ENCODE data around the gene PUS1.

PUS1 gene

GRCh38 chr12:131941116-131941986, 12.3 kb downstream of the PUS1 start:
- Histone ChIP-seq H3K27ac (ENCODE audit: insufficient read depth in 1 of 2, low read depth in 1 of 2, low read length in 2 of 2, poor library complexity in 1 of 2, severe bottlenecking in 2 of 2) (no peak overlapping the region), H3K4me1 (ENCODE audit: control extremely low read depth in 1 of 4, control insufficient read depth in 4 of 4, insufficient read depth in 4 of 4, low read length in 3 of 4) (no peaks in the 10 kb centered on the region), H3K9me3 (ENCODE audit: control extremely low read depth in 1 of 5, control insufficient read depth in 4 of 5, insufficient read depth in 2 of 5, low read depth in 1 of 5, low read length in 4 of 5) (no peaks in the 10 kb centered on the region), H3K36me3 (ENCODE audit: control insufficient read depth in 4 of 4, insufficient read depth in 4 of 4, low read length in 3 of 4) (peaks cover 14 to 74% (median 45%) of the 10 kb centered on the region in 4 experiments), H3K4me3 (ENCODE audit: control insufficient read depth in 1 of 7, extremely low read depth in 1 of 7, insufficient read depth in 4 of 7, low read depth in 2 of 7, low read length in 6 of 7) (no peak overlapping the region), H3K27me3 (replicated peaks in 2 of 5; ENCODE audit: control insufficient read depth in 4 of 5, insufficient read depth in 5 of 5, low read length in 4 of 5) (no peaks in the 10 kb centered on the region)
- 97% methylated on average over 43 of the region's 46 CpGs for WGBS (ENCODE audit: insufficient coverage)
- POLR2A ChIA-PET: no interaction called here
- CTCF ChIA-PET: interaction anchor here (0.8 kb wide), 1 partner anchor 12 kb away, joined by 4 read pairs; no protein-coding TSS in a partner anchor
- no peak for DNase-seq

DNA sequence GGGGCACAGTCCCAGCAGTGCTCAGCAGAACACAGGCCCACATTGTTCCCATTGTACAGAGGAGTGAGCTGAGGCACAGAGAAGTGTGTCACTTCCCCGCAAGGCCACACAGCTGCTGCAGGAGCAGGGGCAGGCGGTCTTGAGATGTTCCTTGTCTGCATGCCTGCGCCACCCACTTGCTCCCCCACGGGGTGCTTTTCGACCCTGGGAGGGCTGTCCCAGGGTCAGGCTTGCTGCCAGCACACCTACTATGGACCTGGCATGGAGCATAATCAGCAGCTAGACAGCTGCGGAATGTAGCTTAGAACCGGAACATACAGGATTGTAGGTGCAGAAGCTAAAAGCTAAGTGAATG, 12.9 kb downstream of the PUS1 start:
- Histone ChIP-seq H3K27me3 (replicated peaks in 2 of 5; ENCODE audit: control insufficient read depth in 4 of 5, insufficient read depth in 5 of 5, low read length in 4 of 5) (no peaks in the 10 kb centered on the region), H3K36me3 (ENCODE audit: control insufficient read depth in 4 of 4, insufficient read depth in 4 of 4, low read length in 3 of 4) (peaks cover 14 to 69% (median 44%) of the 10 kb centered on the region in 4 experiments), H3K4me1 (ENCODE audit: control extremely low read depth in 1 of 4, control insufficient read depth in 4 of 4, insufficient read depth in 4 of 4, low read length in 3 of 4) (no peaks in the 10 kb centered on the region), H3K4me3 (ENCODE audit: control insufficient read depth in 1 of 7, extremely low read depth in 1 of 7, insufficient read depth in 4 of 7, low read depth in 2 of 7, low read length in 6 of 7) (no peak overlapping the region), H3K27ac (ENCODE audit: insufficient read depth in 1 of 2, low read depth in 1 of 2, low read length in 2 of 2, poor library complexity in 1 of 2, severe bottlenecking in 2 of 2) (no peak overlapping the region), H3K9me3 (ENCODE audit: control extremely low read depth in 1 of 5, control insufficient read depth in 4 of 5, insufficient read depth in 2 of 5, low read depth in 1 of 5, low read length in 4 of 5) (no peaks in the 10 kb centered on the region)
- no peak for DNase-seq
- POLR2A ChIA-PET: no interaction called here
- WGBS (ENCODE audit: insufficient coverage): 96% methylated on average over 7 of the region's 7 CpGs
- CTCF ChIA-PET: interaction anchor here (0.8 kb wide), 1 partner anchor 12 kb away, joined by 4 read pairs; no protein-coding TSS in a partner anchor

GRCh38 chr12:131942671-131943070, 13.6 kb downstream of the PUS1 start:
- peaks cover 14 to 68% (median 43%) of the 10 kb centered on the region in 4 experiments for H3K36me3 ChIP-seq (ENCODE audit: control insufficient read depth in 4 of 4, insufficient read depth in 4 of 4, low read length in 3 of 4)
- no peaks in the 10 kb centered on the region for H3K27me3 ChIP-seq (replicated peaks in 2 of 5; ENCODE audit: control insufficient read depth in 4 of 5, insufficient read depth in 5 of 5, low read length in 4 of 5)
- H3K27ac ChIP-seq (ENCODE audit: insufficient read depth in 1 of 2, low read depth in 1 of 2, low read length in 2 of 2, poor library complexity in 1 of 2, severe bottlenecking in 2 of 2): no peak overlapping the region
- H3K4me1 ChIP-seq (ENCODE audit: control extremely low read depth in 1 of 4, control insufficient read depth in 4 of 4, insufficient read depth in 4 of 4, low read length in 3 of 4): peaks cover under 1 to 7% (median 4%) of the 10 kb centered on the region in 4 experiments
- H3K9me3 ChIP-seq (ENCODE audit: control extremely low read depth in 1 of 5, control insufficient read depth in 4 of 5, insufficient read depth in 2 of 5, low read depth in 1 of 5, low read length in 4 of 5): no peaks in the 10 kb centered on the region
- POLR2A ChIA-PET: no interaction called here
- no peak for DNase-seq
- no peak overlapping the region for H3K4me3 ChIP-seq (ENCODE audit: control insufficient read depth in 1 of 7, extremely low read depth in 1 of 7, insufficient read depth in 4 of 7, low read depth in 2 of 7, low read length in 6 of 7)
- WGBS (ENCODE audit: insufficient coverage): 97% methylated on average over 8 of the region's 12 CpGs
- CTCF ChIA-PET: interaction anchor here (0.8 kb wide), 1 partner anchor 13 kb away, joined by 4 read pairs; no protein-coding TSS in a partner anchor

DNA sequence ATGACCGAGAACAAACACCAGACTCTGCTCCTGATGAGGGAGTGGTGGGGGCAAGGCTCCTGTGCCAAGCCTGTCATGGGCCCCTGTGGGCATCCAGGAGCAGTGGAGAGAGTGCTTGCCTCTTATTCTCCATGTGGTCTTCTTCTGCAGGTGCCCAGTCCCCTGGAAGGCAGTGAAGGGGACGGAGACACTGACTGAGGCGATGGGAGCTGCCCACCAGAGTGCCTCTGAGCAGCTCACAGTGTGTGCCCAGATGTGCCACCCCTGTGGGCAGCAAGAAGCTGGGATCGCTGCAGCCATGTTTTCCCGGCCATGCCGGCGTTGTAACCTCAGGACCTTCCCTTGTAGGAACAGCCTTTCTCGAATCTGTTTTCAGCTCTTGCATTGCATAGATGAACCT, 14.3 kb downstream of the PUS1 start:
- POLR2A ChIA-PET: no interaction called here
- CTCF ChIA-PET: interaction anchor here (0.6 kb wide), 1 partner anchor 8 kb away, joined by 3 read pairs; no protein-coding TSS in a partner anchor
- no peak for DNase-seq
- H3K27me3 ChIP-seq (replicated peaks in 2 of 5; ENCODE audit: control insufficient read depth in 4 of 5, insufficient read depth in 5 of 5, low read length in 4 of 5): no peaks in the 10 kb centered on the region
- no peaks in the 10 kb centered on the region for H3K9me3 ChIP-seq (ENCODE audit: control extremely low read depth in 1 of 5, control insufficient read depth in 4 of 5, insufficient read depth in 2 of 5, low read depth in 1 of 5, low read length in 4 of 5)
- H3K4me3 ChIP-seq (ENCODE audit: control insufficient read depth in 1 of 7, extremely low read depth in 1 of 7, insufficient read depth in 4 of 7, low read depth in 2 of 7, low read length in 6 of 7): no peak overlapping the region
- peaks cover 3 to 12% (median 10%) of the 10 kb centered on the region in 4 experiments for H3K4me1 ChIP-seq (ENCODE audit: control extremely low read depth in 1 of 4, control insufficient read depth in 4 of 4, insufficient read depth in 4 of 4, low read length in 3 of 4)
- H3K27ac ChIP-seq (ENCODE audit: insufficient read depth in 1 of 2, low read depth in 1 of 2, low read length in 2 of 2, poor library complexity in 1 of 2, severe bottlenecking in 2 of 2): no peak overlapping the region
- peaks cover 14 to 61% (median 41%) of the 10 kb centered on the region in 4 experiments for H3K36me3 ChIP-seq (ENCODE audit: control insufficient read depth in 4 of 4, insufficient read depth in 4 of 4, low read length in 3 of 4)
- 98% methylated on average over 6 of the region's 8 CpGs for WGBS (ENCODE audit: insufficient coverage)

GRCh38 chr12:131943876-131944275, 14.8 kb downstream of the PUS1 start:
- no peak for DNase-seq
- Histone ChIP-seq H3K4me3 (ENCODE audit: control insufficient read depth in 1 of 7, extremely low read depth in 1 of 7, insufficient read depth in 4 of 7, low read depth in 2 of 7, low read length in 6 of 7) (no peak overlapping the region), H3K27me3 (replicated peaks in 2 of 5; ENCODE audit: control insufficient read depth in 4 of 5, insufficient read depth in 5 of 5, low read length in 4 of 5) (no peaks in the 10 kb centered on the region), H3K27ac (ENCODE audit: insufficient read depth in 1 of 2, low read depth in 1 of 2, low read length in 2 of 2, poor library complexity in 1 of 2, severe bottlenecking in 2 of 2) (no peak overlapping the region), H3K9me3 (ENCODE audit: control extremely low read depth in 1 of 5, control insufficient read depth in 4 of 5, insufficient read depth in 2 of 5, low read depth in 1 of 5, low read length in 4 of 5) (no peaks in the 10 kb centered on the region), H3K4me1 (ENCODE audit: control extremely low read depth in 1 of 4, control insufficient read depth in 4 of 4, insufficient read depth in 4 of 4, low read length in 3 of 4) (peaks cover 3 to 17% (median 15%) of the 10 kb centered on the region in 4 experiments), H3K36me3 (ENCODE audit: control insufficient read depth in 4 of 4, insufficient read depth in 4 of 4, low read length in 3 of 4) (peaks cover 14 to 58% (median 40%) of the 10 kb centered on the region in 4 experiments)
- ChIA-PET POLR2A (no interaction called here), CTCF (interaction anchor here (0.6 kb wide), 1 partner anchor 8 kb away, joined by 3 read pairs; no protein-coding TSS in a partner anchor)
- 100% methylated on average over 8 of the region's 10 CpGs for WGBS (ENCODE audit: insufficient coverage)

- H3K9me3 ChIP-seq (ENCODE audit: control extremely low read depth in 1 of 5, control insufficient read depth in 4 of 5, insufficient read depth in 2 of 5, low read depth in 1 of 5, low read length in 4 of 5): no peaks in the 10 kb centered on the region
- H3K4me1 ChIP-seq (ENCODE audit: control extremely low read depth in 1 of 4, control insufficient read depth in 4 of 4, insufficient read depth in 4 of 4, low read length in 3 of 4): peaks cover 3 to 22% (median 21%) of the 10 kb centered on the region in 4 experiments
- no peak overlapping the region for H3K27ac ChIP-seq (ENCODE audit: insufficient read depth in 1 of 2, low read depth in 1 of 2, low read length in 2 of 2, poor library complexity in 1 of 2, severe bottlenecking in 2 of 2)
- no peak overlapping the region for H3K4me3 ChIP-seq (ENCODE audit: control insufficient read depth in 1 of 7, extremely low read depth in 1 of 7, insufficient read depth in 4 of 7, low read depth in 2 of 7, low read length in 6 of 7)
- POLR2A ChIA-PET: no interaction called here
- CTCF ChIA-PET: interaction anchor here (0.9 kb wide), 1 partner anchor 15 kb away, joined by 4 read pairs; no protein-coding TSS in a partner anchor
- 97% methylated on average over 35 of the region's 35 CpGs for WGBS (ENCODE audit: insufficient coverage)
- no peaks in the 10 kb centered on the region for H3K27me3 ChIP-seq (replicated peaks in 2 of 5; ENCODE audit: control insufficient read depth in 4 of 5, insufficient read depth in 5 of 5, low read length in 4 of 5)
- DNase-seq: no peak
- peaks cover 14 to 50% (median 35%) of the 10 kb centered on the region in 4 experiments for H3K36me3 ChIP-seq (ENCODE audit: control insufficient read depth in 4 of 4, insufficient read depth in 4 of 4, low read length in 3 of 4)
Measured at GRCh38 chr12:131944601-131945251, 15.7 kb downstream of the PUS1 start.

All from common myeloid progenitor, CD34-positive (primary cell).